Activated CD4-positive, alpha-beta T cell treated with anti-CD3 and anti-CD28 coated beads, Interleukin-2, amount 50 U/mL, for 4 hours (primary cell): ENCODE results near the gene ACER1.

Experiments
- DNase-seq, 2 experiments: peaks; one replicate each; pipeline ENCODE4 v3.0.0-alpha.2; 2020

The ACER1 gene

DNA sequence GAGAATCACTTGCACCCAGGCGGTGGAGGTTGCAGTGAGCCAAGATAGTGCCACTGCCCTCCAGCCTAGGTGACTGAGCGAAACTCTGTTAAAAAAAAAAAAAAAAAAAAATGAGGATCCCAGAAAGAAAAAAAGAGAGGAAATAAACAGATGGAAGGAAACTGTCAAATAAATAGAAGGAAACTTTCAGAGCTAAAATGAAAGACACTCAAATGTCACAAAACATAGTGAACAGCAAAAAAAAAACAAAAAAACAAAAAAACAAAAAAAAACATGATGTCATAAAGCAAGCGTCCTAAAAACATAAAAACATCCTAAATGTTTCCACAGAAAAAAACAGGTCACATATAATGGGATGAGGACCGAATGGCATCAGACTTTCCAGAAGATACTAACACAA is 68.6 kb downstream of the ACER1 start:
- no peak for DNase-seq

DNA sequence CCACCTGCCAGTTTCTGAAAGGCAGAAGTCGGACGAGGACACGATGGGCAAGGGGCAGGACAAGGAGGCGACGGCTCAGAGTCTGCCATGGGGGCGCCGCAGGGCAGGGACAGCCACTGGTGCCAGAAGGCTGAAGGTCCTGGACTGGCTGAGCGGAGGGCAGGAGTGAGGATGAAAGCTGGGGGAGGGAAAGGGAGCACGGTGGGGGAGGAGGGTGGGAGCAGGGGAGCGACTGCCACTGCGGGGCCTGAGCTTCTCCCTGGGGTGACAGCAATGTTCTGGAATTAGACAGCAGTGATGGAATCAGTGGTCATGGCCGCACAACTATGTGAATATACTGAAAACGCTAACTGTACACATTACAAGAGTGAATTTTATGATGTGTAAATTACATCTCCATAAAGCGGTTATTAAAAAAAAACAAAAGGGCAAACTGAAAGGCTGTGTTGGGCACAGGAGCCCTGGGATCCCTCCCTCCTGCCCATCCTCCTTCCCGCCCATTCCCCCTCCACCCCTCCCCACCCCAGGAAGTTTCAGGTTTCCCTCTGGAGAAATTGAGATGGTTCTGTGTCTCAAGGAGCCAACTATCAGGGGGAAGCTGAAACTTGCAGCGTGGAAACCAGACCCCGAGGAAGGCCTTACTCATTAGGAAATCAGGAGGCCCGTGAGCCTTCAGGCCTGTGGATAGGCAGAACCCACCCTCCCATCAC is 69.5 kb downstream of the ACER1 start:
- no peak for DNase-seq

DNA sequence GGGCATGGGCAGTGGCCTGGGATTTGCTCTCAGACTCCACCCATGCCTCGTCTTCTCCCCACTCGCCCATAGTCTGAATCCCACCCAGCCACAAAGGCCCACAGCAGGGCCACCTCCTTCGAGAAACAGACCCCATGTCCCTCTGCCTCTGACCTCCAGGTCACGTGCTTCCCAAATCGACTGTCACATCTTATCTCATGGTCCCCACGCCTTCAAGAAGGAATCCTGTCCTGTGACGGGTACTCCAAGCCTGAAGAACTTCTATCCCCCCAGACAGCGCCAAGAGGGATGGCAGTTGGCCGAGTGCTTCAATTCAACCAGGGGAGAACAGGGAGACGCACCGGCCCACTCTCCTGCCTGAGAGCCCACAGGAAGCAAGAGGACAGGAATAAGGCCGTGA is 70.1 kb downstream of the ACER1 start:
- no peak for DNase-seq

DNA sequence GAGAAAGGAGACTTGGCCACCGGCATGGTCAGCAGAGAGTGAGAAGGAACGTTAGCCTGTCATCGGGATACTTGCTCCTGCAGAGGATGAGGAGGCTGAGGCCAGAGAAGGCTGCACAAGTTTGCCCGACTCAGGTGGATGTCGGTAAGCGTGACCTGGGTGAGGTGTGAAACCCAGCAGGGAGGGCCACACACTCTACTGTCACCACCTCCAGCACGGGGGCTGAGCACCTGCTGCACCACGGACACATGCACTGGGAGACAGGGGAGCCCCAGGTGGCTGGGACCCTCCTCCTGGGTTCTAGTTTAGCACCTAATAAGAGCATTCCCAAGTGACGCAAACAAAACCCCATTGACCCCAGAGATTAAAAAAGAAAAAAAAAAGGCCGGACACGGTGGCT is 70.9 kb downstream of the ACER1 start:
- DNase-seq: no peak

DNA sequence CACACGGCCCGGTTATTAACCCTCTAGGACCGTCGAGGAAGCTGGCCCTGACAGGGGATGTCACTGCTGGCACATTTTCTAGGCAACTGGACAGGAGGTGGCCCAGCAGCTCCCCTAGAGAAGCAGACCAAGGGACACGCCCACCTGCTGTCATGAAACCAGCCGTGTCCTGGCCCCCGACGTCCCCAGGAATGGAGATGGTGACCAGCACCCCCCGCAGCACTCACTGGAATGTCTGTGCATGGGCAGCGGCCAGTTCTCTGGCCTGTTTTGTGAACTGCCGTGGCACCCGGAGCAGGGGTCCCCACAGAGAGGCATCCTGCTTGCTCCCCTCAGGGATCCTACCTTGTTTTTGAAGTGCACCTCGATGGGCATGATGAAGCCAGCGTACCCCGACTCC is 71.5 kb downstream of the ACER1 start:
- no peak for DNase-seq

DNA sequence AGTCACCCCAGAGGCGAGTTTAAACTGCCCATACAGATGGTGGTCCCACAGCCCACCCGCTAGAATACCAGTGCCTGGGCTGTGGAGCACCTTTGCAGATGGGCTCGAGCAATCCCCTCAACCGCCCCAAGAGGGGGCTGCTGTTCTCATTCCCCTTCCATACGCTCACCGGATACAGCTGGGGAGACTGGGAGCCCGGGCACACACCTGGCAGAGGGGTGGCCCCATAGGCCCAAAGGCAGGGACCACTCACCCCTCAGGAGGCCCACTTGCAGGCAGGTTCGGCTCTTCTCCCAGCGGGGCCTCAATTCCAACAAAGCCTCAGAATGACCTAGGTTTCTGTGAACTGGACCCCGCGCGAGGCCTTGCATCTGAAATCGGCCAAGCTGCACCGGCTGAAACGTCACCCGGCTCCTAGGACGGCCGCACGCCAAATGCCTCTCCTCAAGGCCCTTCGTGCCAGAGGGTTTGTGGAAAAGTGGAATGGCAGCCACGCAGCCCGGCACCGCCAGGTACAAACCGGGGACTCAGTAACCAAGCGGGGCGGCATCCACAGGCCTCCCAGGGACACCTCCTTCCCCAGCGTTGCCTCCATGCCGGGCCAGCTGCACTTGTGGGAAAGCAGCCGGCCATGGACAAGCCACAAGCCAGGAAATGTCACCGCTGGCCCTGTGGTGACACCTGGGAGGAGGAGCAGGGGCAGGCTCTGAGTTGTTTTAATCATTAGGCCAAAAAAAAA is 72.3 kb downstream of the ACER1 start:
- no peak for DNase-seq

DNA sequence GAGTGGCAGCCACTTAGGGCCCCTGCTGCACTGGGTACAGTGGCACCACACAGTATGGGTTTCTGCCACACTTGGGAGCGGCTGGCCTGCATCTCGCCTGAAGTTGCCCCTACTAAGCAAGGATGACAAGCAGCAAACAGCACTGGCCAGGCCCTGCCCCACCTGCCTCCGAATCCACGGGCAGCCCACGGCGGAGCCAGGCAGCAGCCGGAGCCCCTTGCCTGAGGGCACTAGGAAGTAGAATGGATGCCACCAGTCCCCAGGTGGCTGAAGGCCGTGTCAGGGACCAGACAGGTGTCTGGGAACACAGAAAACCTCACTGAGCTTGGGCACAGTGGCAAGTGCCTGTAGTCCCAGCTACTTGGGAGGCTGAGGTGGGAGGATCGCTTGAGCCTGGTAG is 73.0 kb downstream of the ACER1 start:
- no peak for DNase-seq

DNA sequence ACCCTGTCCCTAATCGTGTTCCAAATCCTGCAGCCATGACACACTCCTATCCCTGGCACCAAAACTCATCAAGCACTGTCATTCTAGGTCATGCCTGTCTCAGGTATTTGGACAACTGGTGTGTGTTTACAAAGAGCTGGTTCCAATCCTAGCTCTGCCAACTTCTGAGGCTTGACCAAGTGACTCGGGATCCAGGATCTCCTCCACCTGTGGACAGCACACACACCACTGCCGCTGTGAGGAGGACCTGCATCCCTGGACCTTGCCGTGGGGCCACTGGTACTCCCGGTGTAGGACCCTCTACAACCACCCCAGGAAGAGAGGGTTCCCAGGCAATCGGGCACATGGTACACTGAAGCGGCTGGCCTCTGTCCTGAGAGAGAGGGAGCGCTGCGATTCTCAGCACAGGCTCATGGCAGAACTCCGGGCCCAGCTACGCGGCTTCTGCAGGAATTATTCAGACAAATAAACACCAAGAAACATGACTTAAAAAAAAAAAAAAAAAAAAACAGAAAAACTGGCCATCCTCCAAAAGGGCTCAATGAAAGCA is 74.0 kb downstream of the ACER1 start:
- no peak for DNase-seq

DNA sequence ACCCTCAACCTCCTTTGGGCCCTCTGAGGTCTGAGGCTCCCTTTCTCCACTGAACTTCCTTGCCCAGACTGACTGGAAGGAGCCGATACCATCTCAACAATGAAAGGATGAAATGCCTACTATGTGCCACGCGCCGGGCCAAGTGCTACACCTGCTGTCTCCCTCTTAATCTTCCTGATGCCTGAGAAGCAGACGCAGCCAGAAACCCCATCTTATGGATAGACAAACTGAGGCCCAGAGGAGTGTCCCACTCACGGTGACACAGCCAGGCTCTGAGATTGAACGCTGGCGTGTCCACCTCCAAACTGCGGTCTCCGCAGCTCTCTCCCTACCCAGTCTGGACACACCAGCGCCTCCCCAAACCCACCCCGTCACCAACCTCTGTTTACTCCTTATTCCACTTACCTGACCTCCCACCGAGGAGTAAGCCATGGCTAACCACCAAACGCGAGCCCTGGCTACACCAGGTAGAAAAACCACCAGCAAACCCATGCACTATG is 74.5 kb downstream of the ACER1 start:
- DNase-seq: no peak
